ENCODE results near the gene CELA3B.
"Not testable (repeated sequence)": the region's sequence is repeated elsewhere in the genome, so short reads cannot be mapped to it uniquely, and the experiment has no call there.

Gene CELA3B

GRCh38 chr1:21969066-21969465, 7.8 kb upstream of the CELA3B start:
- H3K4me1 ChIP-seq (ENCODE audit: control insufficient read depth, low read depth, low read length); H3K9ac ChIP-seq (ENCODE audit: low read length); H3K27ac ChIP-seq (ENCODE audit: low read length); H3K36me3 ChIP-seq (ENCODE audit: control insufficient read depth, low read depth, low read length); H3K4me3 ChIP-seq (ENCODE audit: low read length); H3K27me3 ChIP-seq (ENCODE audit: control insufficient read depth, insufficient read depth, low read length); H3K9me3 ChIP-seq (ENCODE audit: control insufficient read depth, low read depth, low read length): not testable (repeated sequence)

GRCh38 chr1:21970523-21970922, 6.3 kb upstream of the CELA3B start:
- not testable (repeated sequence) for H3K27me3 ChIP-seq (ENCODE audit: control insufficient read depth, insufficient read depth, low read length); H3K36me3 ChIP-seq (ENCODE audit: control insufficient read depth, low read depth, low read length); H3K27ac ChIP-seq (ENCODE audit: low read length); H3K9me3 ChIP-seq (ENCODE audit: control insufficient read depth, low read depth, low read length); H3K4me3 ChIP-seq (ENCODE audit: low read length); H3K4me1 ChIP-seq (ENCODE audit: control insufficient read depth, low read depth, low read length); H3K9ac ChIP-seq (ENCODE audit: low read length)

- H3K4me3 ChIP-seq (ENCODE audit: low read length); H3K9me3 ChIP-seq (ENCODE audit: control insufficient read depth, low read depth, low read length); H3K27ac ChIP-seq (ENCODE audit: low read length); H3K36me3 ChIP-seq (ENCODE audit: control insufficient read depth, low read depth, low read length); H3K27me3 ChIP-seq (ENCODE audit: control insufficient read depth, insufficient read depth, low read length); H3K9ac ChIP-seq (ENCODE audit: low read length); H3K4me1 ChIP-seq (ENCODE audit: control insufficient read depth, low read depth, low read length): not testable (repeated sequence)
These were observed 3.8 kb upstream of the CELA3B start for GRCh38 chr1:21972973-21973441.

GRCh38 chr1:21973948-21974347, 2.9 kb upstream of the CELA3B start:
- H3K9ac ChIP-seq (ENCODE audit: low read length); H3K27ac ChIP-seq (ENCODE audit: low read length); H3K9me3 ChIP-seq (ENCODE audit: control insufficient read depth, low read depth, low read length); H3K36me3 ChIP-seq (ENCODE audit: control insufficient read depth, low read depth, low read length); H3K4me3 ChIP-seq (ENCODE audit: low read length); H3K27me3 ChIP-seq (ENCODE audit: control insufficient read depth, insufficient read depth, low read length); H3K4me1 ChIP-seq (ENCODE audit: control insufficient read depth, low read depth, low read length): not testable (repeated sequence)

DNA sequence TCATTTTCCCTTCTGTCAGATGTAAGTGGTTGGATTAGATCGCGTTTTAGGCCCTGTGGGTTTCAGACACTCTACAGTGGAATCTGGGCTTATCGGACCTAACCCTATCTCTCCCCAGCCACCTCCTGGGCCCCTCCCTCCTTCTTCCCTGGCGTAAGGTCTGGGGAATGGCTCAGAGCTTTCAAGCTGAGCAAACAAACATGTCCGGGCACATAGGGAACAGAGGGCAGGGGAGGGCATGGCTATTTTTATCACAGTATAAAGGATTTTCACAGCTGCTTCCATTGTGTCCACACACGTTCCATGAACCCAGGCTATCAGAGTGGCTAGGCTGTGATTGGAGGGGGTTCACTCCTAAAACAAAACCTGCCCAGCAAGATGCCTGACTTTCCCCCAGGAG, 2.1 kb upstream of the CELA3B start:
- H3K27me3 ChIP-seq (ENCODE audit: control insufficient read depth, insufficient read depth, low read length); H3K36me3 ChIP-seq (ENCODE audit: control insufficient read depth, low read depth, low read length); H3K4me3 ChIP-seq (ENCODE audit: low read length); H3K27ac ChIP-seq (ENCODE audit: low read length); H3K9ac ChIP-seq (ENCODE audit: low read length); H3K9me3 ChIP-seq (ENCODE audit: control insufficient read depth, low read depth, low read length); H3K4me1 ChIP-seq (ENCODE audit: control insufficient read depth, low read depth, low read length): not testable (repeated sequence)

GRCh38 chr1:21975296-21975695, 1.5 kb upstream of the CELA3B start:
- H3K27me3 ChIP-seq (ENCODE audit: control insufficient read depth, insufficient read depth, low read length); H3K27ac ChIP-seq (ENCODE audit: low read length); H3K9ac ChIP-seq (ENCODE audit: low read length); H3K9me3 ChIP-seq (ENCODE audit: control insufficient read depth, low read depth, low read length); H3K36me3 ChIP-seq (ENCODE audit: control insufficient read depth, low read depth, low read length); H3K4me3 ChIP-seq (ENCODE audit: low read length); H3K4me1 ChIP-seq (ENCODE audit: control insufficient read depth, low read depth, low read length): not testable (repeated sequence)

- H3K9me3 ChIP-seq (ENCODE audit: control insufficient read depth, low read depth, low read length): not testable (repeated sequence)
These were observed 1.4 kb downstream of the CELA3B start for GRCh38 chr1:21978209-21978608.

DNA sequence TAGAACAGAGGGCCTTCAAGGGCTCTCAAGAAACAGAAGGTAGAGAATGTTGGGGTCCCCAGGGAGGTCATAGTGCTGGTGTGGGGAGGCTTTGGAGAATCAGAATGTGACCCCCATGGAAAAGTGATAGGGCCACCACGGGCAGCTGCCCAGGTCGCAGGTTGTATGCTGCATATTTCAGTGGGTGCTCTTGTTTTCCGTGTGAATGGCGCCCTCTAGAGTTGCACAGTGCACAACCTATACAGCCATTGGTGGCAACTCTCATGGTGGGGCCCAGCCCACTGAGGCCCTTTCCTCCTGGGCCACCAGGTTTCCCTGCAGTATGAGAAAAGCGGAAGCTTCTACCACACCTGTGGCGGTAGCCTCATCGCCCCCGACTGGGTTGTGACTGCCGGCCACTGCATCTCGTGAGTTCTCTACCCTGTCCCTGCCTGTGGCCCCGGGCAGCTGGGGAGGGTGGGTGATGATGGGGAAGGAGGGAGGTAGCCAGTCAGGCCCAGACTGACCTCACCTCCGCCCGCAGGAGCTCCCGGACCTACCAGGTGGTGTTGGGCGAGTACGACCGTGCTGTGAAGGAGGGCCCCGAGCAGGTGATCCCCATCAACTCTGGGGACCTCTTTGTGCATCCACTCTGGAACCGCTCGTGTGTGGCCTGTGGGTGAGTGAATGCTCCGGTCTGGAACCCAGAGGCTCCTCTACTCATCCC, 3.8 kb downstream of the CELA3B start:
- not testable (repeated sequence) for H3K4me3 ChIP-seq (ENCODE audit: low read length)

More at GRCh38 chr1:21978209-21978608, 1.4 kb downstream of the CELA3B start:
- not testable (repeated sequence) for H3K27me3 ChIP-seq (ENCODE audit: control insufficient read depth, insufficient read depth, low read length); H3K4me1 ChIP-seq (ENCODE audit: control insufficient read depth, low read depth, low read length); H3K27ac ChIP-seq (ENCODE audit: low read length); H3K36me3 ChIP-seq (ENCODE audit: control insufficient read depth, low read depth, low read length); H3K9ac ChIP-seq (ENCODE audit: low read length); H3K4me3 ChIP-seq (ENCODE audit: low read length)

GRCh38 chr1:21981253-21981652, 4.4 kb downstream of the CELA3B start:
- H3K4me3 ChIP-seq (ENCODE audit: low read length); H3K9me3 ChIP-seq (ENCODE audit: control insufficient read depth, low read depth, low read length); H3K36me3 ChIP-seq (ENCODE audit: control insufficient read depth, low read depth, low read length); H3K4me1 ChIP-seq (ENCODE audit: control insufficient read depth, low read depth, low read length); H3K27ac ChIP-seq (ENCODE audit: low read length); H3K27me3 ChIP-seq (ENCODE audit: control insufficient read depth, insufficient read depth, low read length); H3K9ac ChIP-seq (ENCODE audit: low read length): not testable (repeated sequence)

More for the DNA sequence above, 3.8 kb downstream of the CELA3B start:
- H3K36me3 ChIP-seq (ENCODE audit: control insufficient read depth, low read depth, low read length); H3K27me3 ChIP-seq (ENCODE audit: control insufficient read depth, insufficient read depth, low read length); H3K27ac ChIP-seq (ENCODE audit: low read length); H3K9ac ChIP-seq (ENCODE audit: low read length); H3K4me1 ChIP-seq (ENCODE audit: control insufficient read depth, low read depth, low read length); H3K9me3 ChIP-seq (ENCODE audit: control insufficient read depth, low read depth, low read length): not testable (repeated sequence)

- not testable (repeated sequence) for H3K4me3 ChIP-seq (ENCODE audit: low read length); H3K9ac ChIP-seq (ENCODE audit: low read length); H3K27me3 ChIP-seq (ENCODE audit: control insufficient read depth, insufficient read depth, low read length); H3K36me3 ChIP-seq (ENCODE audit: control insufficient read depth, low read depth, low read length); H3K9me3 ChIP-seq (ENCODE audit: control insufficient read depth, low read depth, low read length); H3K4me1 ChIP-seq (ENCODE audit: control insufficient read depth, low read depth, low read length); H3K27ac ChIP-seq (ENCODE audit: low read length)
These were observed 5.3 kb downstream of the CELA3B start for GRCh38 chr1:21982122-21982521.

GRCh38 chr1:21983539-21983938, 6.7 kb downstream of the CELA3B start:
- H3K9ac ChIP-seq (ENCODE audit: low read length); H3K9me3 ChIP-seq (ENCODE audit: control insufficient read depth, low read depth, low read length); H3K36me3 ChIP-seq (ENCODE audit: control insufficient read depth, low read depth, low read length); H3K27ac ChIP-seq (ENCODE audit: low read length); H3K4me1 ChIP-seq (ENCODE audit: control insufficient read depth, low read depth, low read length); H3K27me3 ChIP-seq (ENCODE audit: control insufficient read depth, insufficient read depth, low read length); H3K4me3 ChIP-seq (ENCODE audit: low read length): not testable (repeated sequence)

- not testable (repeated sequence) for H3K4me1 ChIP-seq (ENCODE audit: control insufficient read depth, low read depth, low read length); H3K27me3 ChIP-seq (ENCODE audit: control insufficient read depth, insufficient read depth, low read length); H3K9me3 ChIP-seq (ENCODE audit: control insufficient read depth, low read depth, low read length); H3K27ac ChIP-seq (ENCODE audit: low read length); H3K36me3 ChIP-seq (ENCODE audit: control insufficient read depth, low read depth, low read length); H3K4me3 ChIP-seq (ENCODE audit: low read length); H3K9ac ChIP-seq (ENCODE audit: low read length)
These were observed 9.1 kb downstream of the CELA3B start for GRCh38 chr1:21985893-21986292.
